Measurements from ENCODE around the gene CHL1. TPM values are rescaled to one million over a fixed set of nuclear protein-coding genes. Genes with fewer than 3 reads are reported as not detected.

Gene CHL1
- total RNA-seq, 1 experiment from 2014 or later: not detected

- Histone ChIP-seq H3K27me3 (replicated peaks; ENCODE audit: control insufficient read depth, insufficient read depth, low read length) (no peaks in the 10 kb centered on the region), H3K36me3 (ENCODE audit: control insufficient read depth, insufficient read depth, low read length) (no peaks in the 10 kb centered on the region), H3K4me1 (no peaks in the 10 kb centered on the region), H3K4me3 (ENCODE audit: low read depth, low read length) (no peak overlapping the region), H3K9me3 (no peaks in the 10 kb centered on the region)
- TF ChIP-seq CTCF (IDR thresholded peaks at IDR 0.05; ENCODE audit: insufficient read depth in 1 of 2, low read depth in 1 of 2, low read length in 1 of 2, severe bottlenecking in 1 of 2, unreplicated experiment in 1 of 2): no peak
- POLR2A ChIA-PET: no interaction called here
- Mint-ChIP-seq H3K36me3 (ENCODE audit: insufficient read depth, unreplicated experiment) (no peaks in the 10 kb centered on the region), H3K4me3 (ENCODE audit: unreplicated experiment) (no peak overlapping the region), H3K4me1 (ENCODE audit: low read depth, unreplicated experiment) (no peaks in the 10 kb centered on the region), H3K27me3 (ENCODE audit: insufficient read depth, unreplicated experiment) (peaks cover 3% of the 10 kb centered on the region), H3K9me3 (ENCODE audit: unreplicated experiment) (no peaks in the 10 kb centered on the region), H3K27ac (ENCODE audit: unreplicated experiment) (no peak overlapping the region)
- CTCF ChIA-PET: no interaction called here
- no peak for DNase-seq
- intact Hi-C loops (cut with micrococcal nuclease; ENCODE audit: unreplicated experiment): no loop called here
- no TSS peak for BruUV-seq (replicated peaks)
Measured at GRCh38 chr3:356952-357351, 160.4 kb downstream of the CHL1 start.

- H3K9me3 Mint-ChIP-seq (ENCODE audit: unreplicated experiment): no peaks in the 10 kb centered on the region
- no peak for DNase-seq
- Histone ChIP-seq H3K36me3 (ENCODE audit: control insufficient read depth, insufficient read depth, low read length) (no peaks in the 10 kb centered on the region), H3K27me3 (replicated peaks; ENCODE audit: control insufficient read depth, insufficient read depth, low read length) (no peaks in the 10 kb centered on the region), H3K4me3 (ENCODE audit: low read depth, low read length) (no peak overlapping the region), H3K9me3 (no peaks in the 10 kb centered on the region), H3K4me1 (no peaks in the 10 kb centered on the region)
- intact Hi-C loops (cut with micrococcal nuclease; ENCODE audit: unreplicated experiment): no loop called here
- H3K36me3 Mint-ChIP-seq (ENCODE audit: insufficient read depth, unreplicated experiment): no peaks in the 10 kb centered on the region
- POLR2A ChIA-PET: no interaction called here
- BruUV-seq (replicated peaks): no TSS peak
- no peaks in the 10 kb centered on the region for H3K4me1 Mint-ChIP-seq (ENCODE audit: low read depth, unreplicated experiment)
- no peak overlapping the region for H3K4me3 Mint-ChIP-seq (ENCODE audit: unreplicated experiment)
- no peak for TF ChIP-seq CTCF (IDR thresholded peaks at IDR 0.05; ENCODE audit: insufficient read depth in 1 of 2, low read depth in 1 of 2, low read length in 1 of 2, severe bottlenecking in 1 of 2, unreplicated experiment in 1 of 2)
- H3K27ac Mint-ChIP-seq (ENCODE audit: unreplicated experiment): no peak overlapping the region
- H3K27me3 Mint-ChIP-seq (ENCODE audit: insufficient read depth, unreplicated experiment): peaks cover 3% of the 10 kb centered on the region
- CTCF ChIA-PET: no interaction called here
Measured at GRCh38 chr3:359672-360071, 163.1 kb downstream of the CHL1 start.

- no peaks in the 10 kb centered on the region for H3K4me1 Mint-ChIP-seq (ENCODE audit: low read depth, unreplicated experiment)
Measured at GRCh38 chr3:362681-363338, 166.2 kb downstream of the CHL1 start.

More at GRCh38 chr3:362681-363338, 166.2 kb downstream of the CHL1 start:
- Histone ChIP-seq H3K9me3 (no peaks in the 10 kb centered on the region), H3K4me3 (ENCODE audit: low read depth, low read length) (no peak overlapping the region), H3K27me3 (replicated peaks; ENCODE audit: control insufficient read depth, insufficient read depth, low read length) (no peaks in the 10 kb centered on the region), H3K36me3 (ENCODE audit: control insufficient read depth, insufficient read depth, low read length) (no peaks in the 10 kb centered on the region), H3K4me1 (no peaks in the 10 kb centered on the region)
- POLR2A ChIA-PET: no interaction called here
- no TSS peak for BruUV-seq (replicated peaks)
- Mint-ChIP-seq H3K36me3 (ENCODE audit: insufficient read depth, unreplicated experiment) (no peaks in the 10 kb centered on the region), H3K9me3 (ENCODE audit: unreplicated experiment) (no peaks in the 10 kb centered on the region), H3K27me3 (ENCODE audit: insufficient read depth, unreplicated experiment) (no peaks in the 10 kb centered on the region), H3K27ac (ENCODE audit: unreplicated experiment) (no peak overlapping the region), H3K4me3 (ENCODE audit: unreplicated experiment) (no peak overlapping the region)
- TF ChIP-seq CTCF (IDR thresholded peaks at IDR 0.05; ENCODE audit: insufficient read depth in 1 of 2, low read depth in 1 of 2, low read length in 1 of 2, severe bottlenecking in 1 of 2, unreplicated experiment in 1 of 2): no peak
- intact Hi-C loops (cut with micrococcal nuclease; ENCODE audit: unreplicated experiment): no loop called here
- CTCF ChIA-PET: no interaction called here
- no peak for DNase-seq
